Prostate gland (tissue), 2 donors: ENCODE results near the gene KPNA4.

Experiments
- CTCF ChIP-seq, 4 experiments: fragments of 200-600 bp in 2 of 4; fragments of 450-650 bp in 2 of 4; sonication (generic) in 2 of 4; IDR thresholded peaks; 1 replicate in 3 of 4; 2 replicates in 1 of 4; pipeline ENCODE4 v1.5.1; 2016 to 2019; ENCODE audit warnings: antibody characterized with exemption in 4 of 4, mild to moderate bottlenecking in 2 of 4, moderate library complexity in 2 of 4
- POLR2A ChIP-seq: fragments of 450-650 bp; IDR thresholded peaks from one replicate; pipeline ENCODE4 v1.6.1; 2016; ENCODE audit warnings: antibody characterized with exemption, mild to moderate bottlenecking
- POLR2AphosphoS5 ChIP-seq: sonication (generic); formaldehyde crosslinking; IDR thresholded peaks from one replicate; pipeline ENCODE4 v1.6.1; 2017; ENCODE audit warnings: antibody characterized with exemption

GRCh38 chr3:160598865-160599264 is 33.5 kb upstream of the KPNA4 start:
- TF ChIP-seq CTCF (IDR thresholded peaks at IDR 0.05) (no peak), POLR2A (no peak), POLR2AphosphoS5 (no peak)
